HEK293T (cell line): ENCODE results near the gene INO80E.

ENCODE experiments used
- BHLHE40 ChIP-seq: fragments of 450-650 bp; IDR thresholded peaks from 2 replicates; pipeline ENCODE4 v1.6.1; 2016; ENCODE audit warnings: mild to moderate bottlenecking, moderate library complexity, borderline replicate concordance
- CTBP1 ChIP-seq: fragments of 450-650 bp; IDR thresholded peaks from 2 replicates; pipeline ENCODE4 v1.6.1; 2016; ENCODE audit warnings: borderline replicate concordance
- ELF4 ChIP-seq: fragments of 450-650 bp; IDR thresholded peaks from 2 replicates; pipeline ENCODE4 v1.6.1; 2017; ENCODE audit warnings: antibody characterized with exemption
- FOXA1 ChIP-seq: fragments of 450-650 bp; IDR thresholded peaks from 2 replicates; pipeline ENCODE4 v1.6.1; 2016; ENCODE audit warnings: mild to moderate bottlenecking
- FOXK2 ChIP-seq: fragments of 450-650 bp; IDR thresholded peaks from 2 replicates; pipeline ENCODE4 v1.6.1; 2016; ENCODE audit warnings: mild to moderate bottlenecking
- FOXM1 ChIP-seq: fragments of 450-650 bp; IDR thresholded peaks from 2 replicates; pipeline ENCODE4 v1.6.1; 2017; ENCODE audit warnings: mild to moderate bottlenecking, borderline replicate concordance
- HDGF ChIP-seq: fragments of 450-650 bp; IDR thresholded peaks from 2 replicates; pipeline ENCODE4 v1.6.1; 2017; ENCODE audit warnings: antibody characterized with exemption, borderline replicate concordance
- L3MBTL2 ChIP-seq: fragments of 450-650 bp; conservative IDR thresholded peaks from 2 replicates; pipeline ENCODE4 v1.6.1; 2016; ENCODE audit warnings: mild to moderate bottlenecking
- NFRKB ChIP-seq: fragments of 450-650 bp; IDR thresholded peaks from 2 replicates; pipeline ENCODE4 v1.6.1; 2016; ENCODE audit warnings: mild to moderate bottlenecking, moderate library complexity
- SP1 ChIP-seq: fragments of 450-650 bp; IDR thresholded peaks from 2 replicates; pipeline ENCODE4 v1.6.1; 2017
- SUZ12 ChIP-seq: fragments of 450-650 bp; IDR thresholded peaks from 2 replicates; pipeline ENCODE4 v1.6.1; 2016; ENCODE audit warnings: mild to moderate bottlenecking

- no peak for TF ChIP-seq L3MBTL2
- no peak for TF ChIP-seq HDGF
- no peak for TF ChIP-seq FOXA1
- TF ChIP-seq SP1 = no peak
- no peak for TF ChIP-seq NFRKB
- no peak for TF ChIP-seq SUZ12
- no peak for TF ChIP-seq ELF4
- TF ChIP-seq BHLHE40 = no peak
- TF ChIP-seq CTBP1 = no peak
- no peak for TF ChIP-seq FOXK2
- TF ChIP-seq FOXM1 = no peak
Observed at GRCh38 chr16:30033270-30033669, 37.2 kb downstream of the INO80E start.
